Transverse colon (tissue), 4 donors: ENCODE data around the gene CD47. TPM values are rescaled to one million over a fixed set of nuclear protein-coding genes. Genes with fewer than 3 reads are reported as not detected.

Experiments used
- DNase-seq: peaks from one replicate; pipeline ENCODE4 v3.0.0-alpha.2; 2019
- H3K27ac ChIP-seq, 4 donors: fragments of 200-600 bp; sonication (generic); 2 replicates each; pipeline ENCODE4 v1.5.1; 2016 to 2018; ENCODE audit warnings: inconsistent platforms in 4 of 4
- H3K27me3 ChIP-seq: fragments of 200-600 bp; sonication (generic); 2 replicates; pipeline ENCODE4 v1.5.1; 2017; ENCODE audit warnings: inconsistent platforms
- H3K36me3 ChIP-seq, 4 donors: fragments of 200-600 bp; sonication (generic); 2 replicates each; pipeline ENCODE4 v1.5.1; 2017 to 2019; ENCODE audit warnings: inconsistent platforms in 4 of 4
- H3K4me1 ChIP-seq, 4 donors: fragments of 200-600 bp; sonication (generic); 2 replicates each; pipeline ENCODE4 v1.5.1; 2017 to 2020; ENCODE audit warnings: inconsistent platforms in 4 of 4
- H3K4me3 ChIP-seq, 4 donors: fragments of 200-600 bp; sonication (generic); 1 replicate in 1 of 4; 2 replicates in 3 of 4; pipeline versions ENCODE4 v1.5.1 to v1.6.1; 2017 to 2019; ENCODE audit warnings: inconsistent platforms in 4 of 4
- H3K9me3 ChIP-seq, 2 donors: fragments of 200-600 bp; sonication (generic); 2 replicates each; pipeline ENCODE4 v1.5.1; 2017 to 2019; ENCODE audit warnings: inconsistent platforms in 2 of 2
- EP300 ChIP-seq: sonication (generic); formaldehyde crosslinking; IDR thresholded peaks from one replicate; pipeline ENCODE4 v1.6.1; 2017; ENCODE audit warnings: antibody characterized with exemption, low read depth
- POLR2A ChIP-seq: fragments of 450-650 bp; IDR thresholded peaks from one replicate; pipeline ENCODE4 v1.6.1; 2016; ENCODE audit warnings: antibody characterized with exemption, mild to moderate bottlenecking, moderate library complexity
- POLR2AphosphoS5 ChIP-seq, 3 donors: sonication (generic); formaldehyde crosslinking; IDR thresholded peaks; one replicate each; pipeline ENCODE4 v1.6.1; 2016; ENCODE audit warnings: antibody characterized with exemption in 3 of 3
- WGBS, 2 donors: methylation state at CpG; one replicate each; pipeline ENCODE4 v1.1.5; 2018; ENCODE audit warnings: low coverage in 1 of 2; 5-methylcytosine and 5-hydroxymethylcytosine counted together
- in situ Hi-C, 4 donors: fragments of 200-750 bp; cut with MboI; loops; one replicate each; pipeline versions ENCODE4 v1.15.0 to v1.15.1; 2017; ENCODE audit warnings: low sequenced_read_pairs in 3 of 4, low pct_ligation_motif_present in 1 of 4, low pct_unique_long_range_greater_than_20kb in 1 of 4
- intact Hi-C: fragments of 100-400 bp; cut with DNase I; formaldehyde crosslinking; loops from one replicate; pipeline ENCODE4 v1.15.1; 2023; ENCODE audit warnings: low total_unique reads
- total RNA-seq, 4 donors: library from RNA; depleted of rRNA; stranded (reverse); fragments of >200 nt; gene quantifications; one replicate each; pipeline ENCODE4 v1.1.0, GENCODE V29; 2016
- TF ChIP-seq, protein P1 (sequence below), 5 experiments: fragments of 200-600 bp in 3 of 5; fragments of 450-650 bp in 2 of 5; sonication (generic) in 3 of 5; IDR thresholded peaks; 1 replicate in 2 of 5; 2 replicates in 3 of 5; pipeline ENCODE4 v1.5.1; 2016 to 2017; ENCODE audit warnings: antibody characterized with exemption in 5 of 5, inconsistent platforms in 3 of 5, mild to moderate bottlenecking in 2 of 5, moderate library complexity in 1 of 5

Gene CD47
- total RNA-seq, 4 donors from 2014 or later: 71.7 to 108 (median 93.4) TPM

DNA sequence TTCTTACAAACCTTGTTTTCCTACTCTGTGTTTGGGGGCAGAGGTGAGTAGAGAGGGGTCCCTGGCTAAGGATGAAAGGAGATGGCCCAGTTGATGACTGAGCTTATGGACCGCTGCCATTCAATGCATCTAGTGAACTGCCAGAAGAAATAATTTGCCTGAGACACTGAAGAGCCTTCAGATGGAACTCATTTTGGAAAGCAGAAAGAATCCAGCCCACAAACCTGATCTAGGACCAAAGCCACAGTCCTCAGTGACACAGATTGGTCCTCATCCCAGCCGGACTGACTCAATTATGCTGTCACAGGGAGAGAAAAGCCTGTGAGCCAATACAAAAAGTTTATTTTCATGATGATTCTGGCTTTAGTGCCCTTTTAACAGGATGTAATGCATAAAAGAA is 82.7 kb downstream of the CD47 start:
- WGBS, 2 donors: 90 to 100% methylated on average over 1 to 2 of the region's 2 CpGs
- H3K27ac ChIP-seq: no peak overlapping the region
- no peak for TF ChIP-seq POLR2A
- TF ChIP-seq POLR2AphosphoS5 (IDR thresholded peaks at IDR 0.05): no peak
- TF ChIP-seq, protein P1, sequence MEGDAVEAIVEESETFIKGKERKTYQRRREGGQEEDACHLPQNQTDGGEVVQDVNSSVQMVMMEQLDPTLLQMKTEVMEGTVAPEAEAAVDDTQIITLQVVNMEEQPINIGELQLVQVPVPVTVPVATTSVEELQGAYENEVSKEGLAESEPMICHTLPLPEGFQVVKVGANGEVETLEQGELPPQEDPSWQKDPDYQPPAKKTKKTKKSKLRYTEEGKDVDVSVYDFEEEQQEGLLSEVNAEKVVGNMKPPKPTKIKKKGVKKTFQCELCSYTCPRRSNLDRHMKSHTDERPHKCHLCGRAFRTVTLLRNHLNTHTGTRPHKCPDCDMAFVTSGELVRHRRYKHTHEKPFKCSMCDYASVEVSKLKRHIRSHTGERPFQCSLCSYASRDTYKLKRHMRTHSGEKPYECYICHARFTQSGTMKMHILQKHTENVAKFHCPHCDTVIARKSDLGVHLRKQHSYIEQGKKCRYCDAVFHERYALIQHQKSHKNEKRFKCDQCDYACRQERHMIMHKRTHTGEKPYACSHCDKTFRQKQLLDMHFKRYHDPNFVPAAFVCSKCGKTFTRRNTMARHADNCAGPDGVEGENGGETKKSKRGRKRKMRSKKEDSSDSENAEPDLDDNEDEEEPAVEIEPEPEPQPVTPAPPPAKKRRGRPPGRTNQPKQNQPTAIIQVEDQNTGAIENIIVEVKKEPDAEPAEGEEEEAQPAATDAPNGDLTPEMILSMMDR (IDR thresholded peaks at IDR 0.05): no peak
- TF ChIP-seq EP300: no peak
- no peak overlapping the region for H3K4me3 ChIP-seq
- H3K9me3 ChIP-seq: no peaks in the 10 kb centered on the region
- intact Hi-C loops: no loop called here
- in situ Hi-C loops: no loop called here
- no peak for DNase-seq
- no peaks in the 10 kb centered on the region for H3K27me3 ChIP-seq
- H3K36me3 ChIP-seq: no peaks in the 10 kb centered on the region
- H3K4me1 ChIP-seq: peaks cover 8 to 18% (median 10%) of the 10 kb centered on the region in 4 donors

DNA sequence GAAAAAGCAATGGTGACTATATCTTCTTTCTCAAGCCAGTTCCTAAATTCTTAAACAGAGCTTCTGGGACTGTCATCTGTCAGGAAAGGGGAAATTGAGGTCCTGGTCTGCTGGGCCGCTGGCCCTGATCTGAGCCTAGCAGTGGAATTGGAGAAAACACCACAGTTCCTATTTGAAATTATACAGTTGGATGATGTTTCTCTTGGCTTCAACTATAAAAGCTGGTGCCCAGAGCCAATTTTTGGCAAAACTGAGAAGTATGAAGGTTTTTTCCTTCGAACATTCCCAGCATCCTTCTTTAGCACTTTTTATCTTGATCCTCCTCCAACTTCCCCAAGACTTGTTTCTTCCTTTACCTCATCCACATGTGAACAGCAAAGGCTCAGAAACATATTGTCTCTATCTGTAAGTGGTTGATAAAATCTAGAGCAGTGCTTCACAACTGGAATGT is 83.9 kb downstream of the CD47 start:
- H3K27me3 ChIP-seq: no peaks in the 10 kb centered on the region
- TF ChIP-seq EP300 (no peak), POLR2AphosphoS5 (IDR thresholded peaks at IDR 0.05) (no peak), POLR2A (no peak)
- TF ChIP-seq, protein P1 (IDR thresholded peaks at IDR 0.05): no peak
- intact Hi-C loops: no loop called here
- in situ Hi-C loops: no loop called here
- no peak overlapping the region for H3K4me3 ChIP-seq
- DNase-seq: no peak
- H3K36me3 ChIP-seq: no peaks in the 10 kb centered on the region
- H3K4me1 ChIP-seq: peaks cover 8 to 23% (median 10%) of the 10 kb centered on the region in 4 donors
- peak overlapping the region in 3 of 4 donors; percentile 32 to 49 (median 47) for H3K27ac ChIP-seq
- WGBS, 2 donors: 59 to 60% methylated on average over 2 of the region's 2 CpGs
- H3K9me3 ChIP-seq: no peaks in the 10 kb centered on the region

DNA sequence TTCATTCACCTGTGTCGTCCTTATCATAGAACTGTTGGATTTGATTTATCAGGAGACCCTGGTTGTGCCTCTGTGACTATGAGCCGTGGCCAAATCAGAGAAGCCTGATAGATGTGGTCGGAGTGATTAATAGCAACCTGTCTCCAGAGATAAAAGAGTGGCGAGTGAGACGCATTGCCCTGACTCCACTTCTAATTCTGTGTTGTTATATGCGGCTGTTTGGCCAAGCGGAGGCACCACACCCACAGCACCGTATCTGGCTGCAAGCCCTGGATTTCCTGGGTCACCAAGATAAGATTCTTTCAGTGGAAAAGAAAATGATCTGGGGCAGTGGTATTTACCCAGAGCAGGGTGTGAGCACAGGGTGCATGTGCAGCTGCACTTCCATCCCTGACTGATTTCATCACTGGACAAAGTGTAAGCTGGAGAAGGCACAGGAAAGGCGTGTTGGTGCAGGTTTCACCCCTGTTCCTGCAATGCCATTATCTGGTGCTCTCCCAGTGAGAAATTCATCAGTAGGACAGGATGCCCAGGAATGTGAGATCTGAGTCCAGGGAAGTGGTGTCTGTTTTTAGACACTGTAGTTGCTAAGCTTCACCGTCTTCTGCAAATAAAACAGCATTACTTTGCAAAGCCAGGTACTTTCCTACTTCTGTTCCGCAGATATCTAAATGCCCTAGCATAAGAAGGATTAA is 84.6 kb downstream of the CD47 start:
- H3K27ac ChIP-seq: peak overlapping the region; percentile 14 to 49 (median 40)
- TF ChIP-seq POLR2AphosphoS5 (IDR thresholded peaks at IDR 0.05) (peak in 2 of 3 donors; percentile 26 to 40), EP300 (no peak)
- DNase-seq: peak; percentile 78
- no peaks in the 10 kb centered on the region for H3K9me3 ChIP-seq
- WGBS, 2 donors: 22 to 32% methylated on average over 10 to 11 of the region's 11 CpGs
- H3K4me3 ChIP-seq: no peak overlapping the region
- H3K36me3 ChIP-seq: no peaks in the 10 kb centered on the region
- H3K4me1 ChIP-seq: peaks cover 8 to 27% (median 10%) of the 10 kb centered on the region in 4 donors
- no peaks in the 10 kb centered on the region for H3K27me3 ChIP-seq
- in situ Hi-C loops: no loop called here
- intact Hi-C loops: no loop called here

DNA sequence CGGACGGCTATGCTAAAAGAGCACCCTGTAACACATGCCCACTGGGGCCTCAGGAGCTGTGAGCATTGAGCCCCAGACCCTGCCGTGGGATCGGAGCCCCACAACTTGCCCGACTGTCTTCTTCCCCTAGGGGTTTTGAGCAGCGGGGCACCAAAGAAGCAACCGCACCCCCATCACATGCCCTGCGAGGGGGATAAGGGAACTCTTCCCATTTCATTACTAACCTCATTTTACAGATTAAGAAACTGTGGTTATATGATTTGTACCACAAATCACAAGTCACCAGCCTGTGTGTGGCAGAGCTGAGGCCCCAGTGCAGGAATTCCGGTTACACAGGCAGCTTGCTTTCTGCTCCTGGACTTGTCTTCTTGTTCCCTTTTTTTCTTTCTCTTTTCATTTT is 86.2 kb downstream of the CD47 start:
- intact Hi-C loops (no loop called here), in situ Hi-C loops (no loop called here)
- no peaks in the 10 kb centered on the region for H3K27me3 ChIP-seq
- DNase-seq: no peak
- H3K4me3 ChIP-seq: no peak overlapping the region
- WGBS, 2 donors: 81 to 94% methylated on average over 9 of the region's 9 CpGs
- TF ChIP-seq POLR2AphosphoS5 (IDR thresholded peaks at IDR 0.05) (no peak), POLR2A (no peak), EP300 (no peak)
- TF ChIP-seq, protein P1 (IDR thresholded peaks at IDR 0.05): no peak
- H3K36me3 ChIP-seq: no peaks in the 10 kb centered on the region
- H3K9me3 ChIP-seq: no peaks in the 10 kb centered on the region
- peaks cover 8 to 32% (median 10%) of the 10 kb centered on the region in 4 donors for H3K4me1 ChIP-seq
- no peak overlapping the region for H3K27ac ChIP-seq
